GM18526 (cell line): ENCODE measurements around the gene WASHC4.

Source experiments
- POLR2A ChIP-seq: IDR thresholded peaks from 3 replicates; pipeline ENCODE4 v1.6.1; 2011; ENCODE audit not compliant: insufficient read length; ENCODE audit errors: extremely low read depth

Gene WASHC4

GRCh38 chr12:105113094-105113493 lies 5.6 kb downstream of the WASHC4 start:
- TF ChIP-seq POLR2A, result no peak

- no peak for TF ChIP-seq POLR2A
Measured at GRCh38 chr12:105116969-105117368, 9.4 kb downstream of the WASHC4 start.

- no peak for TF ChIP-seq POLR2A
Measured at GRCh38 chr12:105120551-105120950, 13.0 kb downstream of the WASHC4 start.

GRCh38 chr12:105138248-105138647 lies 30.7 kb downstream of the WASHC4 start:
- TF ChIP-seq POLR2A, result no peak

- no peak for TF ChIP-seq POLR2A
Measured at GRCh38 chr12:105141320-105141922, 33.9 kb downstream of the WASHC4 start.

- no peak for TF ChIP-seq POLR2A
Measured at GRCh38 chr12:105142259-105142658, 34.7 kb downstream of the WASHC4 start.

- no peak for TF ChIP-seq POLR2A
Measured at GRCh38 chr12:105156260-105156659, 48.7 kb downstream of the WASHC4 start.

- TF ChIP-seq POLR2A, result no peak
Measured at GRCh38 chr12:105157606-105158005, 50.1 kb downstream of the WASHC4 start.

- TF ChIP-seq POLR2A, result no peak
Measured at GRCh38 chr12:105158876-105159275, 51.3 kb downstream of the WASHC4 start.

GRCh38 chr12:105162174-105162573 lies 54.6 kb downstream of the WASHC4 start:
- TF ChIP-seq POLR2A, result no peak

GRCh38 chr12:105164068-105164467 lies 56.5 kb downstream of the WASHC4 start:
- TF ChIP-seq POLR2A, result no peak

GRCh38 chr12:105166736-105167135 lies 59.2 kb downstream of the WASHC4 start:
- TF ChIP-seq POLR2A, result no peak

- TF ChIP-seq POLR2A, result no peak
Measured at GRCh38 chr12:105167346-105167745, 59.8 kb downstream of the WASHC4 start.

- TF ChIP-seq POLR2A, result no peak
Measured at GRCh38 chr12:105168006-105168405, 60.5 kb downstream of the WASHC4 start.

GRCh38 chr12:105170139-105170538 lies 62.6 kb downstream of the WASHC4 start:
- no peak for TF ChIP-seq POLR2A

- no peak for TF ChIP-seq POLR2A
Measured at GRCh38 chr12:105171691-105172436, 64.3 kb downstream of the WASHC4 start.

GRCh38 chr12:105175397-105175990 lies 68.0 kb downstream of the WASHC4 start:
- no peak for TF ChIP-seq POLR2A

- TF ChIP-seq POLR2A, result no peak
Measured at GRCh38 chr12:105177208-105177607, 69.7 kb downstream of the WASHC4 start.
